Measurements from ENCODE around the gene KLHL25. TPM values are rescaled to one million over a fixed set of nuclear protein-coding genes. Genes with fewer than 3 reads are reported as not detected.

KLHL25 gene
- total and polyA plus RNA-seq, 2 of the 13 experiments (the other 11 are each of a cell fraction or from before 2014, with no cell fraction given): 3.7 to 8.2 TPM

GRCh38 chr15:85840079-85840801 is 45.5 kb upstream of the KLHL25 start (continued):
- TF ChIP-seq ZNF687 (CRISPR knock-in tag; IDR thresholded peaks at IDR 0.05) (peak; percentile 90), ZNF720 (CRISPR knock-in tag; IDR thresholded peaks at IDR 0.05) (no peak), SIN3A (IDR thresholded peaks at IDR 0.05; ENCODE audit: borderline replicate concordance, low read depth, low read length) (peak; percentile 84; the same call in 1 of the 2 replicates), POLR2AphosphoS5 (IDR thresholded peaks at IDR 0.05; ENCODE audit: low read depth, low read length) (no peak), ZFP1 (CRISPR knock-in tag; IDR thresholded peaks at IDR 0.05) (0 out of 2 replicates have a peak, but pooled peaks have one; percentile 65), AHR (CRISPR knock-in tag; IDR thresholded peaks at IDR 0.05) (peak; percentile 88; the same call in 1 of the 2 replicates), ZNF318 (CRISPR knock-in tag; IDR thresholded peaks at IDR 0.05) (no peak), CSRNP1 (CRISPR knock-in tag; IDR thresholded peaks at IDR 0.05) (peak; percentile 56; the same call in 1 of the 2 replicates), ZNF546 (CRISPR knock-in tag; conservative IDR thresholded peaks at IDR 0.05) (no peak), HMG20B (CRISPR knock-in tag; conservative IDR thresholded peaks at IDR 0.05) (0 out of 2 replicates have a peak, but pooled peaks have one; percentile 27), ZNF614 (CRISPR knock-in tag; IDR thresholded peaks at IDR 0.05; ENCODE audit: borderline replicate concordance) (peak; percentile 94)
- TF ChIP-seq, protein P1, sequence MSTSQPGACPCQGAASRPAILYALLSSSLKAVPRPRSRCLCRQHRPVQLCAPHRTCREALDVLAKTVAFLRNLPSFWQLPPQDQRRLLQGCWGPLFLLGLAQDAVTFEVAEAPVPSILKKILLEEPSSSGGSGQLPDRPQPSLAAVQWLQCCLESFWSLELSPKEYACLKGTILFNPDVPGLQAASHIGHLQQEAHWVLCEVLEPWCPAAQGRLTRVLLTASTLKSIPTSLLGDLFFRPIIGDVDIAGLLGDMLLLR (CRISPR knock-in tag; IDR thresholded peaks at IDR 0.05): no peak
- TF ChIP-seq, protein P2, sequence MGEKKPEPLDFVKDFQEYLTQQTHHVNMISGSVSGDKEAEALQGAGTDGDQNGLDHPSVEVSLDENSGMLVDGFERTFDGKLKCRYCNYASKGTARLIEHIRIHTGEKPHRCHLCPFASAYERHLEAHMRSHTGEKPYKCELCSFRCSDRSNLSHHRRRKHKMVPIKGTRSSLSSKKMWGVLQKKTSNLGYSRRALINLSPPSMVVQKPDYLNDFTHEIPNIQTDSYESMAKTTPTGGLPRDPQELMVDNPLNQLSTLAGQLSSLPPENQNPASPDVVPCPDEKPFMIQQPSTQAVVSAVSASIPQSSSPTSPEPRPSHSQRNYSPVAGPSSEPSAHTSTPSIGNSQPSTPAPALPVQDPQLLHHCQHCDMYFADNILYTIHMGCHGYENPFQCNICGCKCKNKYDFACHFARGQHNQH (CRISPR knock-in tag; IDR thresholded peaks at IDR 0.05): peak; percentile 88

Data from HepG2 (cell line).